Upper lobe of right lung (tissue), 1 donor: Measurements from ENCODE around the gene ZBED6. TPM values are rescaled to one million over a fixed set of nuclear protein-coding genes. Genes with fewer than 3 reads are reported as not detected.

Experiments used
- ATAC-seq: fragments of 200-7000 bp; cut with Tn5 transposase; one replicate; pipeline ENCODE4 v1.9.1; 2020; ENCODE audit warnings: mild to moderate bottlenecking, moderate library complexity
- DNase-seq: peaks from one replicate; pipeline ENCODE4 v3.0.0-alpha.2; 2020
- H3K27ac ChIP-seq: fragments of 200-600 bp; one replicate; pipeline ENCODE4 v1.8.0; 2022
- H3K27me3 ChIP-seq: fragments of 200-600 bp; one replicate; pipeline ENCODE4 v1.8.0; 2022; ENCODE audit warnings: mild to moderate bottlenecking
- H3K36me3 ChIP-seq: fragments of 200-600 bp; one replicate; pipeline ENCODE4 v1.8.0; 2022
- H3K4me1 ChIP-seq: fragments of 200-600 bp; one replicate; pipeline ENCODE4 v1.8.0; 2022
- H3K4me3 ChIP-seq: fragments of 200-600 bp; one replicate; pipeline ENCODE4 v1.8.0; 2022; ENCODE audit warnings: mild to moderate bottlenecking
- H3K9me3 ChIP-seq: fragments of 200-600 bp; one replicate; pipeline ENCODE4 v1.8.0; 2022
- intact Hi-C: fragments of 100-400 bp; cut with DNase I; formaldehyde crosslinking; loops from one replicate; pipeline ENCODE4 v1.11.0; 2022
- total RNA-seq: library from RNA; stranded (reverse); fragmentation: NEBNext Ultra II Directional; extraction: Animal tissue kit (Norgen Biotek cat#: 25700); gene quantifications from one replicate; pipeline ENCODE4 v1.2.1, GENCODE V29; 2021
- TF ChIP-seq, protein P1 (sequence below): fragments of 200-600 bp; IDR thresholded peaks from one replicate; pipeline ENCODE4 v1.8.0; 2022; ENCODE audit warnings: antibody characterized with exemption
- donor health status: DM: no; HTN: yes; CAD: no; lungs with severe emphysema.

ZBED6 gene
- total RNA-seq, 1 donor from 2014 or later: 29.5 TPM

DNA sequence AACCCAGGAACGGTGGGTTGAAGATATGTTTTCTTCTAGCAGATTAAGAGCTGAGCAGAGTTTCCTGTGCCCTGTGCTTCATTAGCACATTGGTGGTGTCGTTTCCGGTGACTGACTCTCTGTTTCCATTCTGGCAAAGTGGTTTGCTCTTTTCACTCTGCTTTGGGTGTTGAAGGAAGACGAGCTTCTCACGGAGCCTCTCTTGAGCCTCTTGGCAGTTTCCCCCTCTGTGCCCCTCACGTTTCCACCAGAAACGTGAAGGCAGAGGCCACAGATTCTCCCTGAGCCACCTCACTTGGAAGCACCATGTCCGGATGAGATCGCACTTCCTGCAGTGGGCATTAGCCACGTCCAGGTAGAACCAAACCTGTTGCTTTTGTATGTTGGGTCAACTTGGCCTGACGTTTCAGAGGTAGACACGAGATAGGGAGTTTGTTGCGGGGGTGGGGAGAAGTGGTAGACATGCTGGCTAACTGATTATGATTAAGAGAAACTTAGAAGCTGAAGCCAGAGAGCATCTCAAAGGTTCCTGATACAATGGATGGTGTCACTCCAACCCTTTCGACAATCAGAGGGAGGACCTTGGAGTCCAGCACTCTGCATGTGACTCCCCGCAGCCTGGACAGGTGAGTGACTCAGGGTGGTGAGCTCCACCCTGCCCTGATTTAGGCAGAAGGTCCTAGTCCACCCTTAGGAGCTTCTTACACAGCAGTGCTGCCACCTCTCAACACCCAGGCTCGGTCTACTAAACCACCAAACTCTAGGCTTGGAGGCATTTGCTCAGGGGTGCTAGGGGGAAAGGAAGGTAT is 30.2 kb upstream of the ZBED6 start, which contains the start of gene LAX1:
LAX1 (plus strand) TSS at position 155 of the 809 bp plus-strand sequence; CDS start at position 538, 383 bp downstream.
- no peaks in the 10 kb centered on the region for H3K9me3 ChIP-seq
- peak; percentile 25 for ATAC-seq
- TF ChIP-seq, protein P1, sequence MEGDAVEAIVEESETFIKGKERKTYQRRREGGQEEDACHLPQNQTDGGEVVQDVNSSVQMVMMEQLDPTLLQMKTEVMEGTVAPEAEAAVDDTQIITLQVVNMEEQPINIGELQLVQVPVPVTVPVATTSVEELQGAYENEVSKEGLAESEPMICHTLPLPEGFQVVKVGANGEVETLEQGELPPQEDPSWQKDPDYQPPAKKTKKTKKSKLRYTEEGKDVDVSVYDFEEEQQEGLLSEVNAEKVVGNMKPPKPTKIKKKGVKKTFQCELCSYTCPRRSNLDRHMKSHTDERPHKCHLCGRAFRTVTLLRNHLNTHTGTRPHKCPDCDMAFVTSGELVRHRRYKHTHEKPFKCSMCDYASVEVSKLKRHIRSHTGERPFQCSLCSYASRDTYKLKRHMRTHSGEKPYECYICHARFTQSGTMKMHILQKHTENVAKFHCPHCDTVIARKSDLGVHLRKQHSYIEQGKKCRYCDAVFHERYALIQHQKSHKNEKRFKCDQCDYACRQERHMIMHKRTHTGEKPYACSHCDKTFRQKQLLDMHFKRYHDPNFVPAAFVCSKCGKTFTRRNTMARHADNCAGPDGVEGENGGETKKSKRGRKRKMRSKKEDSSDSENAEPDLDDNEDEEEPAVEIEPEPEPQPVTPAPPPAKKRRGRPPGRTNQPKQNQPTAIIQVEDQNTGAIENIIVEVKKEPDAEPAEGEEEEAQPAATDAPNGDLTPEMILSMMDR: no peak
- H3K4me3 ChIP-seq: peak within 1 kb of the TSS; percentile 32
- peak; percentile 41 for DNase-seq
- no peaks in the 10 kb centered on the region for H3K4me1 ChIP-seq
- no peaks in the 10 kb centered on the region for H3K36me3 ChIP-seq
- intact Hi-C loops: no loop called here
- no peaks in the 10 kb centered on the region for H3K27me3 ChIP-seq
- H3K27ac ChIP-seq: peak within 1 kb of the TSS; percentile 65

DNA sequence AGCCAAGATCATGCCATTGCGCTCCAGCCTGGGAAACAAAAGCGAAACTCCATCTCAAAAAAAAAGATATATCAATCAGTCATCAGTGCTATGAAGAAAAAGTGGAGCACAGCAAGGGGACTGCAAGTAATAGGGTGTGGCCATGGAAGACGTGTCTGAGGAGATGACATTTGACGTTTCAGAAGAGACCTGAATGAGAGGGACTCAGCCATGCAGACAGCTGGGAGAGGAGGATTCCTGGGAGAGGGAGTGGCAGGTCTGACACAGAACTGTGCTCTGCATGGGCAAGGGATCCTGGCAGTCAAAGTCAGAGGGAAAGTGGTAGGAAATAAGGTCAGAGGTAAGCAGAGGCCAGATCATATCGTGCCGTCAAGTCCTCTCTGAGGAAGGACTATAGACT is 27.2 kb upstream of the ZBED6 start:
- Histone ChIP-seq H3K4me3 (no peak overlapping the region), H3K36me3 (no peaks in the 10 kb centered on the region), H3K27me3 (no peaks in the 10 kb centered on the region), H3K9me3 (no peaks in the 10 kb centered on the region), H3K27ac (no peak overlapping the region), H3K4me1 (no peaks in the 10 kb centered on the region)
- TF ChIP-seq, protein P1: no peak
- ATAC-seq (no peak), DNase-seq (no peak)
- intact Hi-C loops: no loop called here

DNA sequence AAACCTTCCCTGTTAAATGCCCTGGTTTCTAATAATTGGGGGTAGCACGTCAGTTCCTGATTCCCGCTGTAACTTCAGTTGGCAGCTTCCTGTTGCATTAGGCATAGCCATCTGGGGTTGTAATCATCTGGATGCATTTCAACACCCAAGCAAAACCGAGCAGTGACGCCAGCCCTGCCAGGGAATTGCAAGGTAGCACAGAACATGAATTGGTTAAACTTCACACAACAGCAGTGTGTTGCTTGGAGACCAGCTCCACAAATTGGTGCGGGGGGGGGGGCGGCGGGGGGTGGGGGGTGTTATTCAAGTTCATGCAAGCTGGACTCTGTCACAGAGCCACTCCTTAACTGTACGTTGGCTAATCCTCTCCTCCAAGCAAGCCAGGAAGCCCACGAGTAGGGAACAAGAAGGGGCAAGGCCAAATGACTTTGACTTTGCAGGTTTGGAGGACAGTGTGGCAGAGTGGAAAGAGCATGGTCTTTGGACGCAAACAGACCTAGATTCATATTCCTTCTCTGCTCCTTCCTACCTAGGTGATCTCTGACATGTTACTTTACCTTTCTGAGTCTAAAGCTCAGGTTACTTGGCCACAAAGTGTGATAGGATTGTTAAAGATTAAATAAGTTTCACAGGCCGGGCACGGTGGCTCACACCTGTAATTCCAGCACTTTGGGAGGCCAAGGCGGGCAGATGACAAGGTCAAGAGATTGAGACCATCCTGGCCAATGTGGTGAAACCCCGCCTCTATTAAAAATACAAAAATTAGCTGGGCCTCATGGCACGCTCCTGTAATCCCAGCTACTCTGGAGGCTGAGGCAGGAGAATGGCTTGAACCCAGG is 25.7 kb upstream of the ZBED6 start:
- no peak overlapping the region for H3K4me3 ChIP-seq
- intact Hi-C loops: no loop called here
- TF ChIP-seq, protein P1: no peak
- no peaks in the 10 kb centered on the region for H3K36me3 ChIP-seq
- ATAC-seq (peak; percentile 88), DNase-seq (peak; percentile 84)
- H3K27ac ChIP-seq: peak overlapping the region; percentile 51
- no peaks in the 10 kb centered on the region for H3K4me1 ChIP-seq
- no peaks in the 10 kb centered on the region for H3K9me3 ChIP-seq
- no peaks in the 10 kb centered on the region for H3K27me3 ChIP-seq

DNA sequence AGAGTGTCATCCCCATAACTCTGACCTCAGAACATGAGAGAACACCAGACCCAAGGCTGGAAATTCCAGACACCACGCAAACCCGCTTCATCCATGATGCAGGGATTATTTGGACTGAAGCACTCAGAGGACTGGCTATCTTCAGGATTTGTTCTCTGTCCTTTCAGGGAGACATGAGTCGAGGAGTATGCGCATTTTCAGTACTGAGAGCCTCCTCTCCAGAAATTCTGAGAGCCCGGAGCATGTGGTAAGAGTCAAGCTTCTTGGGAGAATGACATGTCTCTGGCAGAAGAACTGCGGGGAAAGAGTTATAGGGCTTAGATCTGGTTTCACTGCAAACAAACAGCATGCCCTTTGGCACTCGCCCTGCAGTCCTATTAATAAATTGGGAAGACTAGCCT is 23.5 kb upstream of the ZBED6 start:
- Histone ChIP-seq H3K4me1 (no peaks in the 10 kb centered on the region), H3K27ac (no peak overlapping the region), H3K4me3 (no peak overlapping the region), H3K9me3 (no peaks in the 10 kb centered on the region), H3K27me3 (no peaks in the 10 kb centered on the region), H3K36me3 (no peaks in the 10 kb centered on the region)
- TF ChIP-seq, protein P1: no peak
- DNase-seq: no peak
- ATAC-seq: no peak
- intact Hi-C loops: no loop called here

DNA sequence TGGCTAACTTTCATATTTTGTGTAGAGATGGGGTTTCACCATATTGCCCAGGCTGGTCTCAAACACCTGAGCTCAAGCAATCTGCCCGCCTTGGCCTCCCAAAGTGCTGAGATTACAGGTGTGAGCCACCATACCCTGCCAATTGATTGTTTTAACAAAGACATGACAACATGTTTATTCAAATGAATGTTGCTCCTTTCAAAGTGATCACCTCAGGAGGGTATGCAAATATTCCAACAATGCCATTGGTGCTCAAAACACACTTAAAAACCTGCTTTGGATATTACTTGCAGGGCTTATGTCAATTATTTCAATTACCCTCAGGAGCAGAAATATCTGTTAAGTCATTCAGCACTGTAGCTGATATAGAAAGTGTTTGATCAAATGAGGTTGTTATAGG is 22.6 kb upstream of the ZBED6 start:
- no peak overlapping the region for H3K27ac ChIP-seq
- H3K9me3 ChIP-seq: no peaks in the 10 kb centered on the region
- intact Hi-C loops: no loop called here
- no peak overlapping the region for H3K4me3 ChIP-seq
- DNase-seq: no peak
- H3K4me1 ChIP-seq: no peaks in the 10 kb centered on the region
- TF ChIP-seq, protein P1: no peak
- ATAC-seq: no peak
- no peaks in the 10 kb centered on the region for H3K36me3 ChIP-seq
- no peaks in the 10 kb centered on the region for H3K27me3 ChIP-seq
